Keratinocyte (primary cell): Measurements from ENCODE around the gene ATP8B1. TPM values are rescaled to one million over a fixed set of nuclear protein-coding genes. Genes with fewer than 3 reads are reported as not detected.

ENCODE experiments used
- DNase-seq: peaks from one replicate; pipeline ENCODE4 v3.0.0-alpha.2; 2011; ENCODE audit warnings: low read depth, missing footprints, low spot score
- FAIRE-seq: peaks from 2 replicates; lab custom pipeline; 2011; peaks lifted over from hg19 to GRCh38; lab: Jason Lieb, UNC
- H2AFZ ChIP-seq: 2 replicates; pipeline ENCODE4 v1.6.0; 2012; ENCODE audit warnings: low read length, control low read depth, inconsistent platforms; ENCODE audit not compliant: control insufficient read depth
- H3K27ac ChIP-seq: 2 replicates; pipeline ENCODE4 v1.5.1; 2011; ENCODE audit warnings: low read length; ENCODE audit not compliant: control insufficient read depth, insufficient read depth
- H3K27me3 ChIP-seq: 3 replicates; pipeline ENCODE4 v1.6.0; 2011; ENCODE audit warnings: low read length; ENCODE audit not compliant: control insufficient read depth, insufficient read depth; ENCODE audit errors: extremely low read depth
- H3K36me3 ChIP-seq, 2 experiments: 2 replicates in 1 of 2; 3 replicates in 1 of 2; pipeline ENCODE4 v1.5.1; 2011; ENCODE audit warnings: low read length in 2 of 2, mild to moderate bottlenecking in 1 of 2; ENCODE audit not compliant: control insufficient read depth in 2 of 2, insufficient read depth in 2 of 2; ENCODE audit errors: extremely low read depth in 1 of 2
- H3K4me1 ChIP-seq: 3 replicates; pipeline ENCODE4 v1.5.1; 2011; ENCODE audit warnings: low read length; ENCODE audit not compliant: control insufficient read depth, insufficient read depth; ENCODE audit errors: extremely low read depth
- H3K4me2 ChIP-seq: 3 replicates; pipeline ENCODE4 v1.6.0; 2011; ENCODE audit warnings: low read depth, low read length; ENCODE audit not compliant: control insufficient read depth, insufficient read depth; ENCODE audit errors: extremely low read depth
- H3K4me3 ChIP-seq, 3 experiments: fragments of 200-600 bp in 1 of 3; sonication (generic) in 1 of 3; 2 replicates in 2 of 3; 3 replicates in 1 of 3; pipeline ENCODE4 v1.5.1; 2011 to 2016; ENCODE audit warnings: low read length in 3 of 3, mild to moderate bottlenecking in 3 of 3, control low read depth in 2 of 3, inconsistent platforms in 1 of 3, low read depth in 1 of 3, mixed read lengths in 1 of 3, mixed run types in 1 of 3, moderate library complexity in 1 of 3; ENCODE audit not compliant: control insufficient read depth in 2 of 3, insufficient read depth in 2 of 3; ENCODE audit errors: extremely low read depth in 1 of 3
- H3K79me2 ChIP-seq: 2 replicates; pipeline ENCODE4 v1.6.0; 2012; ENCODE audit warnings: low read length; ENCODE audit not compliant: control insufficient read depth, insufficient read depth
- H3K9ac ChIP-seq: 3 replicates; pipeline ENCODE4 v1.6.0; 2011; ENCODE audit warnings: low read length; ENCODE audit not compliant: control insufficient read depth, insufficient read depth; ENCODE audit errors: extremely low read depth
- H3K9me1 ChIP-seq: 3 replicates; pipeline ENCODE4 v1.6.0; 2011; ENCODE audit warnings: low read length; ENCODE audit not compliant: control insufficient read depth, insufficient read depth; ENCODE audit errors: extremely low read depth
- H3K9me3 ChIP-seq: 2 replicates; pipeline ENCODE4 v1.5.1; 2012; ENCODE audit warnings: low read depth, low read length; ENCODE audit not compliant: control insufficient read depth
- H4K20me1 ChIP-seq: 3 replicates; pipeline ENCODE4 v1.6.0; 2011; ENCODE audit warnings: low read length; ENCODE audit not compliant: control insufficient read depth, insufficient read depth; ENCODE audit errors: extremely low read depth
- CTCF ChIP-seq, 3 experiments: IDR thresholded peaks in 1 of 3; conservative IDR thresholded peaks in 1 of 3; optimal IDR thresholded peaks in 1 of 3; 2 replicates in 2 of 3; 3 replicates in 1 of 3; pipeline versions ENCODE3 to v1.5.1; 2011; ENCODE audit warnings: low read length in 3 of 3, mild to moderate bottlenecking in 3 of 3, moderate library complexity in 2 of 3, control low read depth in 1 of 3, inconsistent platforms in 1 of 3; ENCODE audit not compliant: insufficient read depth in 2 of 3; ENCODE audit errors: extremely low read depth in 1 of 3
- EZH2 ChIP-seq: IDR thresholded peaks from one replicate; pipeline ENCODE4 v1.6.1; 2012; ENCODE audit warnings: inconsistent platforms, mild to moderate bottlenecking, low read length, moderate library complexity
- dilution Hi-C: fragments of 300-500 bp; cut with MboI; formaldehyde crosslinking; loops from one replicate; pipeline ENCODE4 v1.7.0; 2020; ENCODE audit warnings: low sequenced_read_pairs; ENCODE audit not compliant: extremely low pct_ligation_motif_present
- polyA plus RNA-seq, 5 experiments: library from polyadenylated mRNA; depleted of rRNA in 3 of 5; stranded (reverse) in 3 of 5; stranded (forward) in 1 of 5; unstranded in 1 of 5; fragments of >200 nt; gene quantifications; 1 replicate in 1 of 5; 2 replicates in 3 of 5; 3 replicates in 1 of 5; pipeline versions ENCODE4 v1.2.1 to v1.2.3, GENCODE V29; 2011 to 2012; ENCODE audit warnings: missing spikeins in 2 of 5, low read depth in 1 of 5, low replicate concordance in 1 of 5

ATP8B1 gene
- polyA plus RNA-seq, 1 donor (not counting 4 experiments of a cell fraction or from before 2014, with no cell fraction given): 20.4 TPM

GRCh38 chr18:57807336-57808117, 4.4 kb upstream of the ATP8B1 start:
- peak overlapping the region; percentile 4 for H3K4me2 ChIP-seq
- no peak overlapping the region for H2AFZ ChIP-seq
- FAIRE-seq: peak; percentile 61
- H3K36me3 ChIP-seq: no peaks in the 10 kb centered on the region
- no peak overlapping the region for H3K9ac ChIP-seq
- no peaks in the 10 kb centered on the region for H3K9me1 ChIP-seq
- H4K20me1 ChIP-seq: no peaks in the 10 kb centered on the region
- peaks cover 28% of the 10 kb centered on the region for H3K4me1 ChIP-seq
- H3K27me3 ChIP-seq: no peaks in the 10 kb centered on the region
- no peak overlapping the region for H3K4me3 ChIP-seq
- H3K79me2 ChIP-seq: peaks cover under 1% of the 10 kb centered on the region
- H3K27ac ChIP-seq: peak overlapping the region; percentile 15
- dilution Hi-C loops: no loop called here
- no peak for DNase-seq
- no peak for TF ChIP-seq CTCF (optimal IDR thresholded peaks at IDR 0.05 in 1 of 3, IDR thresholded peaks at IDR 0.05 in 1 of 3, conservative IDR thresholded peaks at IDR 0.05 in 1 of 3; ENCODE audit: extremely low read depth in 1 of 3, insufficient read depth in 2 of 3, low read length in 3 of 3)
- TF ChIP-seq EZH2: no peak
- H3K9me3 ChIP-seq: no peaks in the 10 kb centered on the region

- no peaks in the 10 kb centered on the region for H3K9me1 ChIP-seq
- H4K20me1 ChIP-seq: no peaks in the 10 kb centered on the region
- dilution Hi-C loops: no loop called here
- TF ChIP-seq CTCF (optimal IDR thresholded peaks at IDR 0.05 in 1 of 3, IDR thresholded peaks at IDR 0.05 in 1 of 3, conservative IDR thresholded peaks at IDR 0.05 in 1 of 3; ENCODE audit: extremely low read depth in 1 of 3, insufficient read depth in 2 of 3, low read length in 3 of 3): no peak
- no peak overlapping the region for H2AFZ ChIP-seq
- H3K27me3 ChIP-seq: no peaks in the 10 kb centered on the region
- FAIRE-seq (peak; percentile 98), DNase-seq (peak; percentile 75)
- H3K9ac ChIP-seq: no peak overlapping the region
- peaks cover 28% of the 10 kb centered on the region for H3K4me1 ChIP-seq
- H3K4me2 ChIP-seq: peak overlapping the region; percentile 28
- H3K79me2 ChIP-seq: peaks cover 6% of the 10 kb centered on the region
- no peak overlapping the region for H3K4me3 ChIP-seq
- H3K36me3 ChIP-seq: no peaks in the 10 kb centered on the region
- no peaks in the 10 kb centered on the region for H3K9me3 ChIP-seq
- H3K27ac ChIP-seq: no peak overlapping the region
Measured at GRCh38 chr18:57806978-57807285, 3.8 kb upstream of the ATP8B1 start.
